ENCODE results near the gene TFDP2. TPM values are rescaled to one million over a fixed set of nuclear protein-coding genes. Genes with fewer than 3 reads are reported as not detected.
"Not testable (repeated sequence)": the region's sequence is repeated elsewhere in the genome, so short reads cannot be mapped to it uniquely, and the experiment has no call there.

The TFDP2 gene
- total RNA-seq, 1 experiment from 2014 or later = 27.9 TPM

GRCh38 chr3:142087676-142088075, 61.7 kb downstream of the TFDP2 start:
- peak; percentile 19 for DNase-seq (ENCODE audit: low read depth)
- in situ Hi-C loops (cut with HindIII; ENCODE audit: low pct_unique_long_range_greater_than_20kb, low sequenced_read_pairs) = no loop called here

GRCh38 chr3:142086581-142087090, 62.7 kb downstream of the TFDP2 start:
- in situ Hi-C loops (cut with HindIII; ENCODE audit: low pct_unique_long_range_greater_than_20kb, low sequenced_read_pairs) = no loop called here
- peak; percentile 76 for DNase-seq (ENCODE audit: low read depth)

GRCh38 chr3:142081178-142081577, 68.2 kb downstream of the TFDP2 start:
- no peak for DNase-seq (ENCODE audit: low read depth)
- in situ Hi-C loops (cut with HindIII; ENCODE audit: low pct_unique_long_range_greater_than_20kb, low sequenced_read_pairs) = no loop called here

- no peak for DNase-seq (ENCODE audit: low read depth)
- in situ Hi-C loops (cut with HindIII; ENCODE audit: low pct_unique_long_range_greater_than_20kb, low sequenced_read_pairs) = no loop called here
These were observed 71.4 kb downstream of the TFDP2 start for GRCh38 chr3:142077859-142078500.

GRCh38 chr3:142077155-142077858, 72.0 kb downstream of the TFDP2 start:
- in situ Hi-C loops (cut with HindIII; ENCODE audit: low pct_unique_long_range_greater_than_20kb, low sequenced_read_pairs) = no loop called here

GRCh38 chr3:142075656-142076055, 73.7 kb downstream of the TFDP2 start:
- DNase-seq (ENCODE audit: low read depth); in situ Hi-C loops (cut with HindIII; ENCODE audit: low pct_unique_long_range_greater_than_20kb, low sequenced_read_pairs): not testable (repeated sequence)

More at GRCh38 chr3:142077155-142077858, 72.0 kb downstream of the TFDP2 start:
- no peak for DNase-seq (ENCODE audit: low read depth)

GRCh38 chr3:142072816-142073215, 76.5 kb downstream of the TFDP2 start:
- in situ Hi-C loops (cut with HindIII; ENCODE audit: low pct_unique_long_range_greater_than_20kb, low sequenced_read_pairs) = no loop called here

GRCh38 chr3:142065932-142066331, 83.4 kb downstream of the TFDP2 start:
- in situ Hi-C loops (cut with HindIII; ENCODE audit: low pct_unique_long_range_greater_than_20kb, low sequenced_read_pairs) = no loop called here
- no peak for DNase-seq (ENCODE audit: low read depth)

More at GRCh38 chr3:142072816-142073215, 76.5 kb downstream of the TFDP2 start:
- no peak for DNase-seq (ENCODE audit: low read depth)

GRCh38 chr3:142065344-142065743, 84.0 kb downstream of the TFDP2 start:
- DNase-seq (ENCODE audit: low read depth) = no peak
- in situ Hi-C loops (cut with HindIII; ENCODE audit: low pct_unique_long_range_greater_than_20kb, low sequenced_read_pairs) = no loop called here

- in situ Hi-C loops (cut with HindIII; ENCODE audit: low pct_unique_long_range_greater_than_20kb, low sequenced_read_pairs) = no loop called here
These were observed 84.9 kb downstream of the TFDP2 start for GRCh38 chr3:142064454-142064853.

GRCh38 chr3:142057331-142057725, 92.0 kb downstream of the TFDP2 start:
- in situ Hi-C loops (cut with HindIII; ENCODE audit: low pct_unique_long_range_greater_than_20kb, low sequenced_read_pairs) = no loop called here
- DNase-seq (ENCODE audit: low read depth) = no peak

More at GRCh38 chr3:142064454-142064853, 84.9 kb downstream of the TFDP2 start:
- DNase-seq (ENCODE audit: low read depth) = no peak

- in situ Hi-C loops (cut with HindIII; ENCODE audit: low pct_unique_long_range_greater_than_20kb, low sequenced_read_pairs) = no loop called here
- no peak for DNase-seq (ENCODE audit: low read depth)
These were observed 92.6 kb downstream of the TFDP2 start for GRCh38 chr3:142056656-142057330.

- no peak for DNase-seq (ENCODE audit: low read depth)
- in situ Hi-C loops (cut with HindIII; ENCODE audit: low pct_unique_long_range_greater_than_20kb, low sequenced_read_pairs) = no loop called here
These were observed 95.5 kb downstream of the TFDP2 start for GRCh38 chr3:142053835-142054234.

- in situ Hi-C loops (cut with HindIII; ENCODE audit: low pct_unique_long_range_greater_than_20kb, low sequenced_read_pairs) = no loop called here
- DNase-seq (ENCODE audit: low read depth) = no peak
These were observed 96.1 kb downstream of the TFDP2 start for GRCh38 chr3:142053244-142053643.

GRCh38 chr3:142051351-142051750, 98.0 kb downstream of the TFDP2 start:
- no peak for DNase-seq (ENCODE audit: low read depth)
- in situ Hi-C loops (cut with HindIII; ENCODE audit: low pct_unique_long_range_greater_than_20kb, low sequenced_read_pairs) = no loop called here

- no peak for DNase-seq (ENCODE audit: low read depth)
- in situ Hi-C loops (cut with HindIII; ENCODE audit: low pct_unique_long_range_greater_than_20kb, low sequenced_read_pairs) = no loop called here
These were observed 102.3 kb downstream of the TFDP2 start for GRCh38 chr3:142047021-142047369.

GRCh38 chr3:142046320-142047020, 102.9 kb downstream of the TFDP2 start:
- no peak for DNase-seq (ENCODE audit: low read depth)
- in situ Hi-C loops (cut with HindIII; ENCODE audit: low pct_unique_long_range_greater_than_20kb, low sequenced_read_pairs) = no loop called here

GRCh38 chr3:142040941-142041491, 108.3 kb downstream of the TFDP2 start:
- no peak for DNase-seq (ENCODE audit: low read depth)
- in situ Hi-C loops (cut with HindIII; ENCODE audit: low pct_unique_long_range_greater_than_20kb, low sequenced_read_pairs) = no loop called here

Data from Caki2 (cell line).